Heart left ventricle (tissue), 16 donors: ENCODE data around the gene FGF9. TPM values are rescaled to one million over a fixed set of nuclear protein-coding genes. Genes with fewer than 3 reads are reported as not detected.

ENCODE experiments used
- ATAC-seq, 4 donors: fragments of 200-7000 bp; cut with Tn5 transposase; one replicate each; pipeline ENCODE4 v1.9.1; 2020 to 2022; ENCODE audit warnings: moderate library complexity in 4 of 4, mild to moderate bottlenecking in 3 of 4, moderate number of reproducible peaks in 1 of 4
- DNase-seq, 5 donors: peaks; one replicate each; pipeline ENCODE4 v3.0.0-alpha.2; 2020
- H3K27ac ChIP-seq, 12 donors: fragments of 200-600 bp; sonication (generic) in 4 of 12; one replicate each; pipeline versions ENCODE4 v1.5.0 to v1.8.0; 2016 to 2022; ENCODE audit warnings: mild to moderate bottlenecking in 2 of 12
- H3K27me3 ChIP-seq, 9 donors: fragments of 200-600 bp; sonication (generic) in 2 of 9; one replicate each; pipeline versions ENCODE4 v1.5.1 to v1.8.0; 2016 to 2022; ENCODE audit warnings: mild to moderate bottlenecking in 3 of 9
- H3K36me3 ChIP-seq, 9 donors: fragments of 200-600 bp; sonication (generic) in 2 of 9; one replicate each; pipeline versions ENCODE4 v1.5.0 to v1.8.0; 2018 to 2022; ENCODE audit warnings: mild to moderate bottlenecking in 2 of 9
- H3K4me1 ChIP-seq, 12 donors: fragments of 200-600 bp; sonication (generic) in 4 of 12; one replicate each; pipeline versions ENCODE4 v1.5.0 to v1.8.0; 2016 to 2022; ENCODE audit warnings: mild to moderate bottlenecking in 3 of 12
- H3K4me3 ChIP-seq, 12 donors: fragments of 200-600 bp; sonication (generic) in 4 of 12; one replicate each; pipeline versions ENCODE4 v1.5.0 to v1.8.0; 2017 to 2022; ENCODE audit warnings: mild to moderate bottlenecking in 9 of 12, moderate library complexity in 4 of 12
- H3K9me3 ChIP-seq, 12 donors: fragments of 200-600 bp; sonication (generic) in 4 of 12; one replicate each; pipeline versions ENCODE4 v1.5.0 to v1.8.0; 2016 to 2022; ENCODE audit warnings: mild to moderate bottlenecking in 1 of 12
- CTCF ChIP-seq, 12 donors: fragments of 200-600 bp; sonication (generic) in 4 of 12; IDR thresholded peaks; one replicate each; pipeline versions ENCODE4 v1.5.0 to v1.8.0; 2018 to 2022; ENCODE audit warnings: antibody characterized with exemption in 12 of 12, mild to moderate bottlenecking in 5 of 12
- POLR2A ChIP-seq, 2 donors: fragments of 450-650 bp; IDR thresholded peaks; one replicate each; pipeline ENCODE4 v1.6.1; 2017; ENCODE audit warnings: antibody characterized with exemption in 2 of 2, mild to moderate bottlenecking in 2 of 2, moderate library complexity in 2 of 2
- WGBS, 4 donors: extraction: QIAGEN DNeasy Blood & Tissue Kit in 2 of 4; methylation state at CpG; one replicate each; pipeline versions ENCODE4 v1.1.5 to v1.1.7; 2013 to 2018; 5-methylcytosine and 5-hydroxymethylcytosine counted together
- intact Hi-C, 10 donors: fragments of 100-400 bp; cut with DNase I; formaldehyde crosslinking; loops; one replicate each; pipeline versions ENCODE4 v1.11.1 to v1.14.2; 2022
- polyA plus RNA-seq, 2 donors: library from polyadenylated mRNA; stranded (reverse); fragments of 200-250 nt; gene quantifications; one replicate each; pipeline ENCODE4 v1.2.3, GENCODE V29; 2013
- total RNA-seq, 9 donors: library from RNA; depleted of rRNA in 2 of 9; stranded (reverse); fragments of >200 nt in 2 of 9; fragmentation: NEBNext Ultra II Directional in 3 of 9; extraction: Animal tissue kit (Norgen Biotek cat#: 25700) in 3 of 9; gene quantifications; one replicate each; pipeline versions ENCODE4 v1.1.0 to v1.2.4, GENCODE V29; 2016 to 2023
- donor health status: ischemic (EF 13 %, LVEDD 7.1; RV severe dilation, severe dysfunction).
- donor health status: healthy with polysubstance abuse.
- donor health status: DM: no; HTN: yes; CAD: no.
- donor health status: DM: no; HTN: no; CAD: no.
- donor health status: ischemic (EF 25% LVEDD 6.9; RV normal size, moderate dysfunction).
- donor health status: ischemic (EF 25% LVEDD 5.7; RV mildly dilated, moderate dysfunction).
- donor health status: healthy.
- donor health status: DM: yes; HTN: yes; CAD: no.
- donor health status: ischemic (EF 35%, LVEDD 5.7; RV mildly dilated, moderate dysfunction).
- donor health status: nonischemic (EF 11% LVEDD 7.7; RV severe dilation, severe dysfunction).
- donor health status: DM: yes; HTN: yes; CAD: no.
- donor health status: PGD.
- donor health status: ischemic (EF 29% LVEDD 5.4; RV normal size, mild dysfunction).
- donor health status: nonischemic (EF 23%, LVEDD 6.1; RV moderate dilation, normal function).

FGF9 gene
- total and polyA plus RNA-seq, 11 donors: 1.7 to 12.5 (median 7.6) TPM

DNA sequence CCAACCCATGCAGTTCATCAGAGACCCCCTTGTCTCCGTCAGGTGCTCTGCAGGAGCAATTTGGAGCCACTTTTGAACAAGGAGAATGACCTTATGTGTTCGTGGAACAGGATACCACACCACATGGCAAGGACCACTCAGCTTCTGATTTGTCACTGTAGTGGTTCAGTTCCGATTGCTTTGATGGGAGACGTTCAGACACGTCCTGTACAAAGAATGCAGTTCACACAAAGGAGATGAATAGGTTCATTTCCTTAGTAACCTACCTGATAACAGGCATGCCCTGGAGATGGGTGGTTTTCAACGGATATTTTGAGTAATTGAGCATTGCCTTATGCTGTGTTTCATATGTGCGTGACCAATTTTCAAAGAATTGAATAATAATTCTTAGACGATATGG lies 17.2 kb downstream of the FGF9 start:
- no peak for TF ChIP-seq POLR2A (IDR thresholded peaks at IDR 0.05)
- no peak for TF ChIP-seq CTCF (IDR thresholded peaks at IDR 0.05)
- Histone ChIP-seq H3K4me1 (peaks cover 0 to 19% (median 3%) of the 10 kb centered on the region in 12 donors), H3K27ac (no peak overlapping the region), H3K27me3 (no peaks in the 10 kb centered on the region), H3K9me3 (no peaks in the 10 kb centered on the region), H3K4me3 (no peak overlapping the region), H3K36me3 (peaks cover 0 to 4% (median 0%) of the 10 kb centered on the region in 9 donors)
- DNase-seq: no peak
- ATAC-seq: no peak
- WGBS, 4 donors: 56 to 71% (median 68%) methylated on average over 8 of the region's 8 CpGs
- intact Hi-C loops: no loop called here

DNA sequence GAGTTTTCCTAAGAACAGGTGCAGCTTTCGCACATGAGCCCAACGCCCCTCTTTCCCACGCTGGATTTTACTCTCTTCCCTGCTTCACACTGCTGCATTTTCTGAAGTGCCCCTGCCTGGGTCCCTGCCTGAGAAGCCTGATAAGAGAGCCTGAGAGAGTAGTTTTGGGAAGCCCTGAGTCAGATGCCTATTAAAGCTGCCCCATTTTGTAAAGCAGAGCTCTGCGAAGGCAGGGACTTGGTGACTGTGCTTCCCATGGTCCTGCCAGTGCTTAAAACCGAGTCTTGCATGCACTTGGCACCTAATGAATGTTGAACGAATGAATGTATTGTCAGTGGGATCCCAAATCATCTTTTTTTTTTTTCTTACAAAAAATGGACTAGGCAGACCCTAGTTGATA lies 18.2 kb downstream of the FGF9 start:
- H3K36me3 ChIP-seq: peaks cover 0 to 4% (median 0%) of the 10 kb centered on the region in 9 donors
- no peaks in the 10 kb centered on the region for H3K27me3 ChIP-seq
- peaks cover 0 to 17% (median 2%) of the 10 kb centered on the region in 12 donors for H3K4me1 ChIP-seq
- DNase-seq: peak in 1 of 5 donors; percentile 38
- no peak overlapping the region for H3K4me3 ChIP-seq
- ATAC-seq: peak in 3 of 4 donors; percentile 37 to 73 (median 65)
- no peaks in the 10 kb centered on the region for H3K9me3 ChIP-seq
- peak overlapping the region in 3 of 12 donors; percentile 1 to 22 (median 2) for H3K27ac ChIP-seq
- no peak for TF ChIP-seq POLR2A (IDR thresholded peaks at IDR 0.05)
- no peak for TF ChIP-seq CTCF (IDR thresholded peaks at IDR 0.05)
- intact Hi-C loops: no loop called here
- 64 to 81% (median 69%) methylated on average over 6 of the region's 6 CpGs for WGBS, 4 donors

GRCh38 chr13:21690955-21691354 lies 20.1 kb downstream of the FGF9 start:
- Histone ChIP-seq H3K36me3 (peaks cover 0 to 4% (median 0%) of the 10 kb centered on the region in 9 donors), H3K4me3 (no peak overlapping the region), H3K4me1 (peaks cover 0 to 17% (median 2%) of the 10 kb centered on the region in 12 donors), H3K27ac (no peak overlapping the region), H3K27me3 (no peaks in the 10 kb centered on the region), H3K9me3 (no peaks in the 10 kb centered on the region)
- WGBS, 4 donors: 79 to 89% (median 83%) methylated on average over 2 of the region's 2 CpGs
- intact Hi-C loops: no loop called here
- no peak for ATAC-seq
- TF ChIP-seq CTCF (IDR thresholded peaks at IDR 0.05) (no peak), POLR2A (IDR thresholded peaks at IDR 0.05) (no peak)
- no peak for DNase-seq

DNA sequence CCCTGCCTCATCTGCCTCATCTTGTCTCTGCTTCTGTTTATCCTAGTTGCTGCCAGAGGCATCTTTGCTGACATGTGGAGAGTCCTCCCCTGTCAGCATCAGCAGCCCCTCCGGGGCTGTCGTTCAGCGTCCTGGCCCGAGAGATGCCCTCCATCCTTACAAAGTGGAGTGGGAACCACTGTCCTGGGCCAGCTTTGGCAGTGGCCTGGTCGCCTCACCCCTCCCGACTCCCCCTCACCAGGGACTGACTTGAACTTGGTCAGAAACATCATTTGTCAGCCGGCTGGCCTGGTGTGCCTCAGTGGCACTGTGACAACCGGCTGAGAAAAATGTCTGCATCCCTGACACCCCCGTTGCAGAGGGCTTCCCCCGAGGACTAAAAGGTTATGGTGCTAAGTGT lies 20.6 kb downstream of the FGF9 start:
- H3K36me3 ChIP-seq: peaks cover 0 to 4% (median 0%) of the 10 kb centered on the region in 9 donors
- intact Hi-C loops: no loop called here
- no peaks in the 10 kb centered on the region for H3K9me3 ChIP-seq
- no peak for ATAC-seq
- DNase-seq: no peak
- H3K27ac ChIP-seq: peak overlapping the region in 2 of 12 donors; percentile 4 to 25
- WGBS, 4 donors: 80 to 85% (median 84%) methylated on average over 10 of the region's 10 CpGs
- H3K27me3 ChIP-seq: no peaks in the 10 kb centered on the region
- TF ChIP-seq POLR2A (IDR thresholded peaks at IDR 0.05) (no peak), CTCF (IDR thresholded peaks at IDR 0.05) (no peak)
- H3K4me3 ChIP-seq: no peak overlapping the region
- peaks cover 0 to 17% (median 2%) of the 10 kb centered on the region in 12 donors for H3K4me1 ChIP-seq
